AG04449 (cell line): ENCODE data around the gene FBXO10.
A peak's percentile ranks its signal among the peaks of the same experiment; 100 is the strongest.

Experiments
- CTCF ChIA-PET: fragments of 350-600 bp; formaldehyde crosslinking; extraction: SDS; loops from one replicate; lab custom pipeline; 2021; ENCODE audit warnings: antibody characterized with exemption; lab: Yijun Ruan, JAX
- POLR2A ChIA-PET: fragments of 400-600, 350-600 bp; formaldehyde crosslinking; extraction: SDS; loops from one replicate; lab custom pipeline; 2020; ENCODE audit warnings: antibody characterized with exemption, inconsistent platforms; lab: Yijun Ruan, JAX
- DNase-seq: peaks from one replicate; pipeline ENCODE4 v3.0.0-alpha.2; 2010; ENCODE audit warnings: low read depth, low spot score
- H3K4me3 ChIP-seq: 2 replicates; pipeline ENCODE4 v1.5.1; 2011; ENCODE audit warnings: low read depth, mild to moderate bottlenecking, control low read depth, low read length
- TF ChIP-seq, protein P1 (sequence below): IDR thresholded peaks from one replicate; pipeline ENCODE4 v1.5.1; 2011; ENCODE audit warnings: mild to moderate bottlenecking, moderate library complexity, low read length, control low read depth, inconsistent platforms; ENCODE audit not compliant: insufficient read depth; ENCODE audit errors: missing control alignments

The FBXO10 gene

DNA sequence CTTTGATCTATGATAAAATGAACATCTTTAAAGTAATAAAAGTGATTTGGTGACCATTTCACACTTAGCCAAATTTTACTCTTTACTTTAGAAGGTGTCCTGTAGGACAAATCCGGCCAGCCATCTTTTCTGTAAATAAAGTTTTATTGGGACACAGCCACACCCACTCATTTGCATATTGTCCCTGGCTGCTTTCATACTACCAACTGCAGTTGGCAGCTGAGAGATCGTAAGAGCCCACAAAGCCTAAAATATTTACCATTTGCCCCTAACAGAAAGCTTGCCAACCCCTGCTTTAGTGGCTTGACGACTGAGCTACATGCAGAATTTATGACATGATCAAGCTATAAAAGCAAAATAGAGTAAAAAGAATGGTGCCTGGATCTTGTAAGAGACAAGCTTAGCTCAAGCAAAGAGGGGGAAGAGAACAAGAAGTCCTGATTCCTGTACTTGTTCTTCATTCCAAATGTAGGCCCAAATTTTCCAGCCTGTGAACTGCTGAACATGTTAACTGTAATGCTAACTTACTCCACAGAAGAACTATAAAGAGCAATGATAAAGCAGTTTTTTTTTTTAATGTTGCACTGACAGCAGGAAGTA is 7.4 kb upstream of the FBXO10 start:
- H3K4me3 ChIP-seq: no peak overlapping the region
- no peak for DNase-seq
- ChIA-PET POLR2A (interaction anchor here (0.9 kb wide), 1 partner anchor 9 kb away, joined by 3 read pairs; the partner anchor contains the start of gene TOMM5), CTCF (interaction anchor here (1.1 to 4.5 kb wide), 7 partner anchors 8 to 269 kb away, joined by 3 to 34 read pairs (median 3); partner anchors contain the start of genes EXOSC3 and TOMM5)
- TF ChIP-seq, protein P1, sequence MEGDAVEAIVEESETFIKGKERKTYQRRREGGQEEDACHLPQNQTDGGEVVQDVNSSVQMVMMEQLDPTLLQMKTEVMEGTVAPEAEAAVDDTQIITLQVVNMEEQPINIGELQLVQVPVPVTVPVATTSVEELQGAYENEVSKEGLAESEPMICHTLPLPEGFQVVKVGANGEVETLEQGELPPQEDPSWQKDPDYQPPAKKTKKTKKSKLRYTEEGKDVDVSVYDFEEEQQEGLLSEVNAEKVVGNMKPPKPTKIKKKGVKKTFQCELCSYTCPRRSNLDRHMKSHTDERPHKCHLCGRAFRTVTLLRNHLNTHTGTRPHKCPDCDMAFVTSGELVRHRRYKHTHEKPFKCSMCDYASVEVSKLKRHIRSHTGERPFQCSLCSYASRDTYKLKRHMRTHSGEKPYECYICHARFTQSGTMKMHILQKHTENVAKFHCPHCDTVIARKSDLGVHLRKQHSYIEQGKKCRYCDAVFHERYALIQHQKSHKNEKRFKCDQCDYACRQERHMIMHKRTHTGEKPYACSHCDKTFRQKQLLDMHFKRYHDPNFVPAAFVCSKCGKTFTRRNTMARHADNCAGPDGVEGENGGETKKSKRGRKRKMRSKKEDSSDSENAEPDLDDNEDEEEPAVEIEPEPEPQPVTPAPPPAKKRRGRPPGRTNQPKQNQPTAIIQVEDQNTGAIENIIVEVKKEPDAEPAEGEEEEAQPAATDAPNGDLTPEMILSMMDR: no peak

DNA sequence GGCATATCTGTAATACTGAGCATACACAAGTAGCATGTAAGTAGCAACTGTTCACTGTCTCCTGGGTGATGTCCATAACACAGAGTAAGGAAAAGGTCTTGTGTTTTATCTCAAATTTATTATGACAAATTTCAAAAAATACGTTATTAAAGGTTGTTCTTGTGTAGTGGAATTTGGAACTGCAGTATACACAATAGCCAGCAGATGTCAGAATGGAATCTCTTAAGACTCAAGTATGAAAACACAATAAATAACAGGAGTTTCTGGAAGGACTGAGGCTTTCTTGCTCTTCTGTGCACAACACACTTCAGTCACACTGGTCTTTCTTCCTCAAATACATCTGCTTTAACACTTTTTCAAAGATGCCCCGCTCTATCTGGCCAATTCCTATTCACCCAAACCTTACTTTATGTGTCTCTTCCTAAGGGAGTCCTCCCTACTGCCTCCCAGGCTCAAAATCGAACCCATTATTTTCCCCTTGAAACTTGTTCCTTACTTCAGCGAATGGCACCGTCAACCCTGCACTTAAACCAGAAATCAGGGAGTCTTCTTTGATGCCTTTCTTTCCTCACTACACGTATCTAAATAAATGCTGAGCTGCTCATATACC is 6.5 kb upstream of the FBXO10 start:
- peak; percentile 42 for DNase-seq
- TF ChIP-seq, protein P1: peak; percentile 36
- ChIA-PET CTCF (interaction anchor here (0.9 to 4.5 kb wide), 5 partner anchors 8 to 331 kb away, joined by 3 to 34 read pairs (median 3); partner anchors contain the start of genes EXOSC3 and TOMM5), POLR2A (no interaction called here)
- H3K4me3 ChIP-seq: no peak overlapping the region

DNA sequence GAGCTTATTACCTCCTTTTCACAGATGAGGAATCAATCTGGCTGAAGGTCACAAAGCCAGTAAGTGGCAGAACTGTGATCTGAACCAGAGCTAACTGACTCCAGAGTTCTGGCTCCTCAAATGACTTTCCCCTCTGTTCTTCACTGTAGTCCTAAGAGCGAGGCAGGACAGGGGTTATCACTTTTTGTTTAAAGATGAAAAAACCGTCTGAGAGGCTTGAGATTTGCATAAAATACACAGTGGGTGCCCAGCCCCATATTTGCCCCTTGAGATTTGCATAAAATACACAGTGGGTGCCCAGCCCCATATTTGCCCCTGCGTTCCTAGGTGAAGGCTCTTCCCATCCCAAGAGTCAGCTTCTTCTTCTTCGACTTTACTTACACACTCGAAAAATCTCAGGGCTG is 667 bp downstream of the FBXO10 start:
- TF ChIP-seq, protein P1: no peak
- ChIA-PET POLR2A (interaction anchor here (0.7 to 1.6 kb wide), 5 partner anchors 17 to 88 kb away, joined by 3 to 8 read pairs (median 5); partner anchors contain the start of gene TOMM5), CTCF (interaction anchor here (1.2 to 6.2 kb wide), 7 partner anchors 11 to 94 kb away, joined by 3 to 23 read pairs (median 6); partner anchors contain the start of genes POLR1E and TOMM5)
- no peak for DNase-seq
- peak overlapping the region; percentile 75 for H3K4me3 ChIP-seq

DNA sequence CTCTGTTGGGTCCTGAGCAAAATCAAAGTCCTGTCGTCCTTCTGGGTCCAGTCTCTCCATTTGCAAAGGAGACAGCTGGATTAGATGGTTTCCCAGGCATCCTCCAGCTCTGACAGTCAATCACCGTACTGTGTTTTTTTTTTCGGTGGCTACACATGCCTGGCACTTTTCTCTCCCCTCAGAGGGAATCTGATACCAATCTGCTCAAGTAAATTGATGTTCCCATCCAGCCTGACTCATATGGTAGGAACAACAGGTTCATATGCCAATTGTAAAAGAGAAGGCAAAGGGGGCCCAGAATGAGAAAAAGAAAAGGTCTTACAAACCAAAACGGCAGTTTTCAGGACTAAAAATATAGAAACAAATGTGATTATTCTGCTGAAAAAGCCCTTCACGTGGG is 1.2 kb downstream of the FBXO10 start:
- ChIA-PET POLR2A (interaction anchor here (0.7 to 1.6 kb wide), 3 partner anchors 17 to 88 kb away, joined by 4 to 7 read pairs (median 5); partner anchors contain the start of gene TOMM5), CTCF (interaction anchor here (1.2 to 6.2 kb wide), 7 partner anchors 9 to 94 kb away, joined by 3 to 23 read pairs (median 5); partner anchors contain the start of gene TOMM5)
- H3K4me3 ChIP-seq: peak overlapping the region; percentile 75
- no peak for DNase-seq
- TF ChIP-seq, protein P1: no peak

DNA sequence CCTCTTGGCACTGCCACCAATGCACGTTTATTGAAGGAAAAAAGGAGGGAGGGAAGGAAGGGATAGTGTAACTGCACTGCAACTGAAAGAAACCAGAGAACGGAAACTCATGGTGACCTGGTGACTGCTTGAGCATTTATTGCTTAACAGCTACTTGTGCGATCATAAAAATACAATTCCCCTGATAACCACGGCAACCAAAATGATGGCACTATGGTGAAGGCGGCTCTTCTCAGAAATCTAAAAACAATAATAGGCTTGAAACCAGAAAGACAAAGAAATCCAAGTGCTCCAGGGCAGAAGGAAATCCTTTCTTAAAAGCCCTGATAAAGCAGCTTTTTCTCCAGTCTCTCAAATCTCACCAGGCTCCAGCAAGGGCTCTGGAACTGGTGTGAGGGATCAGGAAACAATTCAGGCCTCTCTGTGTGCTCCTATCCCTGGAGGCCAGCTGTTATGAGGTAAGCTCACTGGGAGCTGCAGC is 1.9 kb downstream of the FBXO10 start:
- ChIA-PET CTCF (interaction anchor here (1.5 to 1.8 kb wide), 3 partner anchors 9 to 22 kb away, joined by 3 to 5 read pairs (median 4); no protein-coding TSS in a partner anchor), POLR2A (interaction anchor here (1.3 kb wide), 1 partner anchor 18 kb away, joined by 5 read pairs; the partner anchor contains the start of gene TOMM5)
- TF ChIP-seq, protein P1: no peak
- no peak for DNase-seq
- no peak overlapping the region for H3K4me3 ChIP-seq
